ENCODE data around the gene ZNF446.

GRCh38 chr19:58428617-58429016, 47.5 kb upstream of the ZNF446 start:
- TF ChIP-seq, protein P1, sequence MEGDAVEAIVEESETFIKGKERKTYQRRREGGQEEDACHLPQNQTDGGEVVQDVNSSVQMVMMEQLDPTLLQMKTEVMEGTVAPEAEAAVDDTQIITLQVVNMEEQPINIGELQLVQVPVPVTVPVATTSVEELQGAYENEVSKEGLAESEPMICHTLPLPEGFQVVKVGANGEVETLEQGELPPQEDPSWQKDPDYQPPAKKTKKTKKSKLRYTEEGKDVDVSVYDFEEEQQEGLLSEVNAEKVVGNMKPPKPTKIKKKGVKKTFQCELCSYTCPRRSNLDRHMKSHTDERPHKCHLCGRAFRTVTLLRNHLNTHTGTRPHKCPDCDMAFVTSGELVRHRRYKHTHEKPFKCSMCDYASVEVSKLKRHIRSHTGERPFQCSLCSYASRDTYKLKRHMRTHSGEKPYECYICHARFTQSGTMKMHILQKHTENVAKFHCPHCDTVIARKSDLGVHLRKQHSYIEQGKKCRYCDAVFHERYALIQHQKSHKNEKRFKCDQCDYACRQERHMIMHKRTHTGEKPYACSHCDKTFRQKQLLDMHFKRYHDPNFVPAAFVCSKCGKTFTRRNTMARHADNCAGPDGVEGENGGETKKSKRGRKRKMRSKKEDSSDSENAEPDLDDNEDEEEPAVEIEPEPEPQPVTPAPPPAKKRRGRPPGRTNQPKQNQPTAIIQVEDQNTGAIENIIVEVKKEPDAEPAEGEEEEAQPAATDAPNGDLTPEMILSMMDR (IDR thresholded peaks at IDR 0.05; ENCODE audit: low read length), result no peak
- no peak for TF ChIP-seq EZH2 (IDR thresholded peaks at IDR 0.05; ENCODE audit: borderline replicate concordance, low read length)

Measured in OCI-LY1 (cell line).